Measurements from ENCODE around the gene NEDD4L.
"Not testable (repeated sequence)": the region's sequence is repeated elsewhere in the genome, so short reads cannot be mapped to it uniquely, and the experiment has no call there.

NEDD4L gene

DNA sequence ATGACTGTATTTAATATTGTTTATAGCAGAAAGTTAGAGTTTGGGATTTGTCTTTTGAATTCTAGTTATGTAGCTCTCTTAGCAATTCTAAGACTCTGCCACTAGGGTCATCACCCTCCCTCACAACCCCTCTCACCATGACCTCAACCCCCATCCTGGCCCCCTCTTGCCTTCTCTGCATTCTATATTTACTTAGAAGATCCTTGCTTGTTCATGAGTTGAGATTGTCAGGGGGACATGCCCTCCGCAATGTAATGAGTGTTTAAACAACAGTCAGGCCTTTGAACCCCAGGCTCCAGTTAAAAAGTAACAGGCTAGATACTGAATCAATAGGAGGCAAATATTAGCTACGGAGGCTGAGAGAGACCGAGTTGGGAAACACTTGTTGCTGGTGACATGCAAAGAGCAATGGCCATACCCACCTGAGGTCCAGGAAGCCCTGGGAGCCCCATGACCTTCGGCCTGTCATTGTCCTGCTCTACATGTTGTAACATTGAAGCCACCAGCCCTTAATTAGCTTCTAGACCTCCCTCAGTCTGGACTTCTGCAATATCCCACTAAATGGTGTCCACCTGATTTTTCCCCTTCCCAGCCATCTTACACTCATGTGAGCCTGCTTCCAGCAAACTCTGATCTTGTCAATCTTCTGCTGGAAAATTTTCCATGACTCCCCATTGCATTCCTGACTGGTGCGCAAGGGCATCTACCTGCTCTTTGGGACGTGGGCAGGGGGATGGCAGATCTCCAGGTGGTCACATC, 363.8 kb downstream of the NEDD4L start:
- no peak for DNase-seq

DNA sequence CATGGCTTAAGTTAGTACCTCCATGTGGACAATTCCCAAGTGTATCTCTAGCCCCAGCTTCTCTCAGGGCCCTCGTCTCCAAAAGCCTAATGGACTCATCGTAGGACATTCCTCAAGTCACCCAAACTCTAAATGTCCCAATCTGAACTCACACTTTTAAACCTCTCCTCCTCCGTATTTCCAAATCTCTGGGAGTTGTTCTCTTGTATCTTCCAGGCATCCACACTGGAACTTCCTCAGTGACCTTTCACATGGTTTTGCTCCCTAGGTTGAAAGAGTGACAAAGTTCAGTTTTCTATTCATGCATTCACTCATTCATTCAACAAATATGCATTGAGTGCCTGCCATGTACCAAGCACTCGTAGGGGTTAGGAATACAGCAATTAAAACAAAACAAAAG, 364.6 kb downstream of the NEDD4L start:
- no peak for DNase-seq

DNA sequence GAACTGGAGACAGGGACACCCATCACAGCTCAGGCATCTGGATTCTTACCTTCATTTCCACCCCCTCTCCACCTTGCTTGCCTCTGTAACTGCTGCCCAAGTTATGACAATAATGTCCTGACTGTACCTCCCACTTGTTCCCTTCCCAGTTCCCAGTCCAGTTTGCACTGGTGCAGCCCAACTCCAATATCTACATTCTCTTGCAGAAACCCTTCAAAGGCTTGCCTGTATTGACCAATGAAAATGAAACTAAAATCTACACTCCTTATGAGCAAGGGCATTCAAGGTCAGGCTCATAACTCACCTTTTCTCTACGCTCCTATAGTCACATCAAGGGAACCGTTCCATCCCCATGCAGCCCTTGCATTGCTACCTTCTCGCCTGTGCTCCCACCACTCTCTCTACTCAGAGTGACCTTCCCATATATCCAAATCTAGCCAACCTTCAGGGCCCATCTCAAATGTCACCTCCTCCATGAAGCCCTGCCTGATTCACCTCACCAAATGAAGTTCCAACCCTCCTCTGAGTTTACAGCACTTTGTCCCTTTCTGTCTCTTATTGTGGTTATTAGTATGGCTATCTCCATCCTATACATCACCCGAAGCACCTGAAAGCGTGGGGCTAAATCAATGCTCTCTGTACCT, 365.9 kb downstream of the NEDD4L start:
- DNase-seq: no peak

DNA sequence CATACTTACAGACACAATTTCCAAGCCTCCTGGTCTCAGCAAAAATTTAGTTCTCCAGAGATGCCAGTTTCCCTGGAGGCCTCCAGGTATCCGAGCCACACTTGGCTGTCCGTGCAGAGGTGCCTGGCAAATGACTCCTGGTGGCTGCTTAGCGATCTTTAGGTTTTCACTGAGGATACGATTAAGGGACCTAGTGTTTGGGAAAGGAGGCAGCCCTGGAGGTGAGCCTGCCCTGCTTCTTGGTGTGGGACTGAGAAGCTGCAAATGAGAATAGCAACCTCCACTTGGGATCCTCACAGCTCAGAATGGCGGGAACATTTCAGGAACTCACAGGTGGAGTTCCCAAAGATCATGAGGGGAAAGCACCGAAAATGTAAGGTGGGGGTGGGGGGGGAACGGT, 367.3 kb downstream of the NEDD4L start:
- DNase-seq: no peak

DNA sequence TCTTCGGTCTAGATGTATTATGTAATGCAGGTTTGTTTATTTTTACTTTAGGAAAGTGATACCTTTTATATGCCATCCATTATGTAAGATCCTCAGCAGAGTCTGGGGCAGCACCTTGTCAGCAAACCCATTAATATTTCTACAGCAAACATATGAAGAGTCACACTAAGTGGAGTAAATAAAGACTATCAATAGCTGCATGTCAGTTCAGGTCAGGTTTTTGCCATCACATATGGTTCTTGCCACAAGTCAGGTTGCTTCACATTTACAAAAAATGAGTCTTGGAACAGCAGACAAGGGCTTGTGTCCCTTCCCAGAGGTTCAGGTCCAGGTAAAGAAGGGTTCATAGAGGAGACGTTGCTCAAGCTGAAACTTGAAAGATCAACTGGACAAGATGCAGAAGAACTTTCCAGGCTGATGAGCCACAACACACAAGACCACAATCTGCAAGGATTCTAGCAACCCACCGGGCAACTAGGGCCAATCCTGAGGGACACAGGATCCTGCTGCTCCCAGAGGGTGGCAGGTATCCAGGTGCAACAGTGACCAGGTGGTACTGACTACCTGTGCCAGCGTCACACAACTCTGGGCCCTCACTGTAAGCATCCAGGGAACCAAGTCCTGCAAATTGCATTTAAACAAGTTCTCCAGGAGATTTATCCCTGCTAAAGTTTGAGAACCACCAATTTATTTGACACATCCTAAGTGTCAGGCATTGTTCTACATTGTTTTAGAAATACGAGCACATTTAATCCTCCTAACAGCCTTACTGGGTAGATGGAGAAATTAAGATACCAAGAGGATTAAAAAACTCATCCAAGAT, 369.0 kb downstream of the NEDD4L start:
- DNase-seq: no peak

DNA sequence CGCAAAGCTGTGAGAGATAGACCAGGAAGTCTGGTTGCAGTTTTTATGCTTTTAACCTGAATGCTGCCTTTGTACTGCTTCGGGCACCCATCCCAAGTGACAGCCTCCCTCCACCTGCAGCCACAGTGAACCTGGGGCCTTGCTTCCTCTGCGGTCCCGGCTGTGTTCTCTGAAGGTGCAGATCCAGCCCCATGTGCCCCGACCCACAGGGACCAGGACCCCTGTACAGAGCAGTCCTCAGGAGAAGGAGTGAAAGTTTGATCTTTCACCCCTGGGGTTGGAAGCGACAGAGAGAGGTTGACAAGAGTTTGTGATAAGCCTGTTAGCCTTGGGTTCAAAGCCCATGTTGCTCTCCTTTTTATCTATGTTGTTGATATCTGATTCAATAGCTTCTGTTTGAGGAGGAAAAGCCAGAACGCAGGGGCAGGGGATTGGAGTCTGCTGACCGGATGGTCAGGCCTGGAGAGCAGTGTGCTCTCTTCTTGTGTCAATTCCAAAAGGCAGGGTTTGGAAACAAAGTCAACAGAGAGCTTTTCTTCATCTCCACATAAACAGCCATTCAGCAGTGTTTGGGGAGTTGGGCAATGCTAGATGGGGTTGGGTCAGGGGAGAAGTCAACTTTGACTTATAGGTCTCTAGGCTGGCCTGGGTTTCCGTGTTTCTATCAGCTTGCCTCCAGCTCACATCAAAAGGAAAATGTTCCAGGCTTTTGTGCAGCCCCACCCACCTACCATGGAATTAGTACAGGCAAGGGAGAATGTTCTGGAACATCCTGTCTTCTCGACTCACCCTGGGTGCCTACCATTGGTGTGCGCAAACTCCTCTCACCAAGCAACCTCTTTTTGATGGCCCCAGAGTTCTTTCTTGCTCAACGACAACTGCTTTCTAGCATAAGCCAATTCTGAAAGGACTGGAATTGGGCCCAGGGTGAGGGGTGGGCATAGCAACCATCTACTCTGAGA, 369.9 kb downstream of the NEDD4L start:
- no peak for DNase-seq

DNA sequence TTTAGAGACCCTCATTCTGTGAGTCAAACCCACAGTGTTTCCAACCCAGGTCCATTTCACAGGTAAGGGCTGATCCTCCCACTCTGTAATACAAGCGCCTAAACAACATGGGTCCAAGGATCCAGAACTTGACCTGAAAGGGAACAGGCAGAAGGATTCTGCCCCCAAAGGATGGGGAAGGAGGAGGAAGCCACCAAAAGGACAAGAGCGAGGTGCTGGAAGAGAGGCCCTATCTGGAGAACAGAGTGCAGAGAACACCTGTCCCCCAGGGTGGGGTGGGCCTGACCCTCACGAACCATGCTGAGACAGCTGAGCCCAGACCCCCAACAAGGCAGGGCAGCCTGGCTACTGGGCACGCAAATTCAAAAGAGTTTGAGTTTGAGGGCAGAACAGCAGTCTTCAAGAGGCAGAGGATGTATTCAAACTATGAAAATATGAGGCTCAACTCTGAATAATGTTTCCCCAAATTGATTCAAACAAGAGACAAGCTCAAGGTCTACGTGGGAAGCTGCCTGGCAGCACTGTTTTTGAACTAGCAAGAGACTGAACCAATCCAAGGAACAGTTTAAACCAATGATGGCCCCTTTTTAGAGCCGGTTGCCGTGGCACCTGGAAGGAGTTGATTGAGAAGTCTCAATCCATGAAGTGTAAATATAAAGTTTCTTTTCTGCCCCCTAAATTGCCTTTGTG, 372.1 kb downstream of the NEDD4L start:
- DNase-seq: no peak

DNA sequence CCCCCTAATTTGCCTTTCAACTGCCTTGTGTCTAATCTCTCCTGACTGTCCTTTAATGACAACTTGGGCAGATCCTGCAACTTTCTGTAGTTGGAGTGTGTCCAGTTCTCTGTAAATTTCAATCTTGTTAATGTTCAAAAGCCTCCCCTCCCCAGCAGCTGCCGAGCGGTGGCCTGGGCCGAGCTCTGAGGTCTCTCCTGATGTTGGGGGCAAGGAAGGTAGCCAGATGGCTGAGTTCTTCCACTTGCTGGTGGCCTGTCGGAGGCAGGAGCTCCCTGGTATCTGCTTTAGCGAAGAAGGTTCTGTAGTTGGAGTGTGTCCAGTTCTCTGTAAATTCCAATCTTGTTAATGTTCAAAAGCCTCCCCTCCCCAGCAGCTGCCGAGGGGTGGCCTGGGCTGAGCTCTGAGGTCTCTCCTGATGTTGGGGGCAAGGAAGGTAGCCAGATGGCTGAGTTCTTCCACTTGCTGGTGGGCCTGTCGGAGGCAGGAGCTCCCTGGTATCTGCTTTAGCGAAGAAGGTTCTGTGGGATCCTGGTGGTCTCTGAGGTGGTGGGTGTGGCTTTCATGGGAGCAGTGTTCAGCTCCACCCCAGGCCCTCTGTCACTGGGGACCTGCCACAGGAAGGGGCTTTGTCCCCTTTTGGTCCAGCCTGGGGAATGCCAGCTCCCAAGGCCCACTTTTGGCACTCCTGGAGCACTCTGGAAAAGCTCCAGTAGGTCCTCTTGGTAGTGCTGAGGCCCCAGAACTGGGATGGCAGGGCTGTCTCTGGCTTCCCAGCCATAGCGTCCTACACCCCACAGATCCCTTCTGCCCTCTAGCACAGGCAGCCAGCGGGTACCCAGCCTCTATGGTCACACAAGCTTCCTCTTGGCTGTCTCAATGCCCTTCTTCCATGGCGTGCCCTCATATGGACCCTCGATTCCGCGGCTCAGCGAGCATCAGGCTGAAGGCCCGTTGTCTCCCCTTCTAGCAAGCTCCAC, 373.0 kb downstream of the NEDD4L start:
- DNase-seq: no peak

DNA sequence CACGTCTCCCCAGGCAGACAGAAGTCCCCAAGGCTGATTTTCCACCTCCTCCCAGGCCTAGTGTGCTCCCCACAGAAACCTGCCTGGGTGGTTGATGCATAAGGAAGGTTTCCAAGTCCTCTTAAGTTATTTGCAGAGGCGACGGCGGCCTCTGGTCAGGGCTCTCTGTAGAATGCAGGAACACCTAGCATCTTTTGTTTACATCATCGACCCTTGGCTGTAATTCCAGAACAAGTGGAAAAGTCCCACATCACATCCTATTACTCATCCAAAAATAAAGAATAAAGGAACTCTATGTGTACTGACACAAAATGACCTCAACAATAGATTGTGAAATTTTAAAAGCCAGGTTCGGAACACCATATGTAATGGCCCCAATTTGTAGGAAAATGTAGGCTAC, 373.7 kb downstream of the NEDD4L start:
- no peak for DNase-seq

DNA sequence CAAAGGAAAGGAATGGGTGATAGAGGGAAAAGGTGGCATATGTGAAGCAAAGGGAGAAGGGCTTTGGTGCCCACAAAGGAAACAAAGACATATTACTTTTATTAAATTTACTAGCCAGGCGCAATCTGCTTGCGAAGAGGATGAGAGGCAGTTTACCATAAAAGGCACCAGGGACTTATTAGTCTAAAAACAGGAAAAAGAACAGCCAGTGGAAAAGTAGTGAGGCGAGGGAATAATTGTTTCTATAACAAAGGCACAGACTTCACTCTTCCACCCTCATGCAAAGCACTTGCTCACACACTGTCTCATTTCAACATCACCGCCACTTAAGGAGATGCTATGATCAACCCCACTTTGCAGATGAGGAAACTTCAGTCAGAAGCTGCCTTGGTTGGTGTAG, 374.3 kb downstream of the NEDD4L start:
- no peak for DNase-seq

DNA sequence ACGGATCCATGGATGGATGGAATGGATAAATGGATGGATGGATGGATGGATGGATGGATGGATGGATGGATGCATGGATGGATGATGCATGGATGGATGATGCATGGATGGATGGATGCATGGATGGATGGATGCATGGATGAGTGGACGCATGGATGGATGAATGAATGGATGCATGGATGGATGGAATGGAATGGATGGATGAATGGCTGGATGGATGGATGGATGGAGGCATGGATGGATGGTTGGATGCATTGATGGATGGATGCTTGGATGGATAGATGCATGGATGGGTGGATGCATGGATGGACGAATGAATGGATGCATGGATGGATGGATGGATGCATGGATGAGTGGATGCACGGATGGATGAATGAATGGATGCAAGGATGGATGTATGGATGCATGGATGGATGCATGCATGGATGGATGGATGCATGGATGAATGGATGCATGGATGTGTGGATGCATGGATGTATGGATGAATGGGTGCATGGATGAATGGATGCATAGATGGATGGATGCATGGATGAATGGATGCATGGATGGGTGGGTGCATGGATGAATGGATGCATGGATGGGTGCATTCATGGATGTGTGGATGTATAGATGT, 375.7 kb downstream of the NEDD4L start:
- DNase-seq: no peak

DNA sequence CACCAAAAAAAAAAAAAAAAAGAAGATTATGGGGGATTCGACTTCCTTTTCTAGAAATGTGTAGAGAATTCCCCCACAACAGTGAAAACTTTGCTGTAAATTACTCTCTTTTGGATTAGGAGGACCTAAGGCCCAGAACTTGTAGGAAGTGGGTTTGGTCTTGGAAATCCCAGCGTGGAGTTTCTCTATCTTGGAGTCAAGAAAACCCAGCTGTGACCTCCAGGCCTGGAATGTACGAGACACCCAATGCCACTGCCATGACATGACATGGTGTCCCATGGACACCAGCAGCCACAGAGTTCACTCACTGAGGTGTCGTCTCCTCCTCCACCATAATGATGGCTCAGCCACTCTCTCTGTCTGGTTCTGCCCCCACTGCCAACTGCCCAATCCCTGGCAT, 382.6 kb downstream of the NEDD4L start:
- DNase-seq: no peak

DNA sequence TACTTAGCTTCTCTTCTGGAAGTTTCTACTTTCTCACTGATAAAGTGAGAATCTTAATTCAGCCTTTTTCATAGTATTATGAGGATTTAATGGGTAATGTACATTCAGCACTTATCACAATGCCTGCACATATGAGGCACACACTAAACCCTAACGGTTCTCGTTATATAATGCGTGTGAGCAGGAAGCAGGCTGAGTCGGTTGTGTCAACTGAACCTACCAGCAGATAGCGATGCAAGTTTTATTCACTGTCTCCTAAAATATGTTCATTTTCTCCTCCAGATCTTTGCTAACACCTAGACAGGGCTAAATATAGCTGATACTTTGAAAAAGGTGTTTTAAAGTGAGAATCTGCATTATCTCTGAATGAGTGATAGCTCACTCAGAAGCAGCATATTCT, 383.3 kb downstream of the NEDD4L start:
- no peak for DNase-seq

DNA sequence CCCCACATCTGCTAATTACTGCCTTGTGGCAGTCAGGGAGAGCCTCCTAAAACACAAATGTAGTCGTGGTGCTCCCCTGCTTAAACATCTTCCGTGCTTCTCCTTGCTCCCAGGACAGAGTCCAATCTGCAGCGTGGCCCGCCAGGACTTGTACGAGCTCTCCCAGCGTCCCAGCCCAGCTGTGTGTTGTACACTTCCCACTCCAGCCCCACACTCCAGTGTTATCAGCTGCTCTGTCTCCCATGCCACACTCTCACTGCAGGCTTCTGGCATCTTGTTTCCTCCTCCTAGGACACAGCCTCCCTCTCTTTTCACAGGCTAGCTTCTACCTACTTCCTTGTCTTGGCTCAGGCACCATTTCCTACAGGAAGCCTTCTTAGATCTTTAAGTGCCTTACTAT, 385.4 kb downstream of the NEDD4L start:
- no peak for DNase-seq

DNA sequence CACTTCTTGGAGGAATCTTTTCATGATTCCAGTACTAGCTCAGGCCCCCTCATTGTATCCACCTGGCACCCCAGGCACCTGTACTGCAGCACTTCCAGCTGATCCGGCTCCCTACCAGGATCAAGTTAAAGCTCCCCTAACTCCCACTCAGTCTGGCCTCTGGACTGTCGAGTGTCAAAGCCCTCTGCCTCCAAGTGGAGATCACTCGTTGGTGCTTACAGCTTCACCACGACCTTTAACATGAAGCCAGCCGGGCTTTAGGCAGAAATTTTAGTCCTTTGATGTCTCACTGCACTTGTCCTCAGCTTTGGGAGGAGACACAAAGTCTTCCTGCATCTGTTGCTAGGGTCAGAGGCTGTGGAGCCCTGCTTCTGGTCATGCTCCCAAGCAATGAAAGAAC, 387.2 kb downstream of the NEDD4L start:
- DNase-seq: no peak

DNA sequence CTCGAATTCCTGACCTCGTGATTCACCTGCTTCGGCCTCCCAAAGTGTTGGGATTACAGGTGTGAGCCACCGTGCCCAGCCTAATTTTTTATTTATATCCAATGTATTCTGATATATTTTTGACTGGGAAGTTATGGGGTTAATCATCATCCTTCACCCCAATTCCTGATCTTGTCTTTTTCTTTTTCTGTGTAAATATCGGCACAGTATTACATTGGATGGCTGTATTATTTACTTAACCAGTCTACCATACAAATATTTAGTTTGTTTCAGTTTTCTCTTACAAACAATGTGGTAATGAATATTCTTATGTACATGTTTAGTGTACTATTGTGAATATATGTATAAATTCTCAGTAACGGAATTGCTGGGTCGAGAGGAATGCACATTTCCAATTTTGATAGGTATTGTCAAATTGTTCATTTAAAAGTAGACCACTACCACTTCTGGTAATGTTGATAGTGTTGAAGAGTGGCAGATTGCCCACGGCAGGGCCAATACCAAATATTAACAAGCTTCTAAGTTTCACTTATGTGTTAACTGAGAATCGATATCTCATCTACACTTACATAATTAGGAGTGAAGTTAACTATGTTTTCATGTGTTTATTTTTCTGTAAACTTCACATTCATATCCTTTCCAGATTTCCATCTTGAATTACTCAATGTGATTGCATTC, 388.2 kb downstream of the NEDD4L start:
- no peak for DNase-seq

DNA sequence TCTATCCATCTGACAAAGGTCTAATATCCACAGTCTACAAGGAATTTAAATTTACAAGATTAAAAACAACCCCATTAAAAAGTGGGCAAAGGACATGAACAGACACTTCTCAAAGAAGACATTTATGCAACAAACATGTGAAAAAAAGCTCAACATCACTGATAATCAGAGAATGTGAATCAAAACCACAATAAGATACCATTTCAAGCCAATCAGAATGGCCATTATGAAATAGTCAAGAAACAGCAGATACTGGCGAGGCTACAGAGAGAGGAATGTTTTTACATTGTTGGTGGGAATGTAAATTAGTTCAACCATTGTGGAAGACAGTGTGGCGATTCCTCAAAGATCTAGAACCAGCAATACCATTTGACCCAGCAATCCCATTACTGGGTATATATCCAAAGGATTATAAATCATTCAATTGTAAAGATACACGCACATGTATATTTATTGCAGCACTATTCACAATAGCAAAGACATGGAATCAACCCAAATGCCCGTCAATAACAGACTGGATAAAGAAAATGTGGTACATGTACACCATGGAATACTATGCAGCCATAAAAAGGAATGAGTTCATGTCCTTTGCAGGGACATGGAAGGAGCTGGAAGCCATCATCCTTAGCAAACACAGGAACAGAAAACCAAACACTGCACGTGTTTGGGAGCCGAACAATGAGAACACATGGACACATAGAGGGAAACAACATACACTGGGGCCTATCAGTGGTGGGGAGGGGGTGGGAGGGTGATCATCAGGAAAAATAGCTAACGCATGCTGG, 391.4 kb downstream of the NEDD4L start:
- not testable (repeated sequence) for DNase-seq

DNA sequence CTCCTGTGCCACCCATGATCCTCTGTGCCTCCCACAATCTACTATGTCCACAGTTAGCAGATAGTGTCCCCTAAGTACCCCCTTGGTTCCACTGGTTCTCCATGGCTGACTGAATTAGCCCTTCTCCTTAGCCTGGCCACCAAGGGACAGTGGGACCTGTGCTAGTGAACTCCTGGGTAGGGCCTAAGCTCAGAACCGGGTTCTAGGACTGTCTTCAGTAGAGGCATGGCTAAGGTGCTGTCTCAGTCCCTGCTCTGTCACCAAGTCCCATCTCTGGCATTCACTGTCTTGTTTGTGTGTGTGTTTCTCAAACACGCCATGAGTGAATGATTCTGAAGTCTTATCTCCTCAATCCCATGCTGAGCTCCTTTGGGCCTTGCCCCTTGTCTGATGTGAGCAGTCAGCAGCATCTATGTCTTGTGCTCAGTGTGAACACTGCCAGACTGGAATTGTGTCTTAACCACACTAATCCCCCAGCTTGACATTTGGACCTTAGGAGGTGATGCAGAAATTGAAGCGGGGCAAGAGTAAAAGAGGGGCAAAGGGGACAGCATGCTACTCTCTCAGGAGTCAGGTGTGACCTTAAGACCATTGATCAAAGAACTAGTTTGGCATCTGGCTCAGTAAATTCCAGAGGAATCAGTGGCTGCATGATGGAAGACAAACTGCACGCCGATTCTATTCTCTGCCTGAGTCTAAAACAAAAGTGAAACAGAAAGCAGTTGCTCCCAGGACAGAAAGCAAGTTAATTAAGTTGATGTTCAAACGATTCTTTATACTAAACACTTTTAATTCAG, 394.3 kb downstream of the NEDD4L start:
- DNase-seq: no peak
